ENCODE measurements around the gene TMEM175. TPM values are rescaled to one million over a fixed set of nuclear protein-coding genes. Genes with fewer than 3 reads are reported as not detected.

Gene TMEM175
- total RNA-seq, 2 experiments from 2014 or later, result 12.5 to 33.1 TPM

DNA sequence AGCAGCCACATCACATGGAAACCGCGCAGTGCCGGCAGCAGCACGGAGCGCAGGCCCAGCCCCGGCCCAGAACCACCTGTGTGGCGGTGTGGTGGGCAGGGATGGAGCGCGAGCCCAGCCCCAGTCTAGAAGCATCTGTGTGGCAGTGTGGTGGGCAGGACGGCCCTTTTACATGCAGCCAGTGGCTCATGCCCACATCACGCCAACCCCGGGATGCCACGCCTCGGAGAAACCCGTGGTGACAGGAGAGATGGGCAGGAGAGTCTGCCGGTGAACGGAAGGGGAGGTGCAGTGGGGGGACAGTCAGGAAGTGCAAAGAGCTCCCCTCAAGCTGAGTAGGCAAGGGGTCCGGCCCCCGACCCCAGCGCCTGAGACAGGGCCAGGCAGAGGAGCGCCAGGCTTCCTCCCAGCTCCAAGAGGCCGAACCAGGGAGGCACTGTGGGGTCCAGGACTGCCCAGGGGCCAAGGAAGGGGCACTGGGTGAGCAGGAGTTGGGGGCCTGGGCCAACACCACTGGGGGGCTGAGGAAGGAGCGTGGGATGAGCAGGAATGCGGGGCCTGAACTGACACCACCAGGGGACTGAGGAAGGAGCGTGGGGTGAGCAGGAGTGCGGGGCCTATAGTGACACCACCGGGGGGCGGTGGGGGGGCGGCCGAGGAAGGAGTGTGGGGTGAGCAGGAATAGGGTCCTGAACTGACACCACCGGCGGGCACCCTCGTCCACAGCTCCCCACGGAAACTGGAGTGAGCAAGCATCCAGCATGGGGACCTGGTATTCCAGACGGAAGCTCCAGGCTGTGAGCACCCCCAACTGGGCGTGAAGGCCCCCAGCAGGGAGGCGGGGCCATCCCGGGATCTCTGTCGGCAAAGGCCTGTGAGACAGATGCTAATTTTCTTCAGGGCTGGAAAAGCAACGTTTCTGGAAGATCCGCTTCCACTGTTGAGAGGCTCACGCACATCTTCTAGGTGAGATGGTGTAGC, 28.9 kb upstream of the TMEM175 start:
- no TSS peak for BruUV-seq (replicated peaks)

GRCh38 chr4:905485-906338, 26.5 kb upstream of the TMEM175 start:
- ChIA-PET CTCF (ENCODE audit: unreplicated experiment) (no interaction called here), POLR2A (no interaction called here)
- H3K27ac ChIP-seq (ENCODE audit: low read depth, low read length, poor library complexity, severe bottlenecking), result no peak overlapping the region
- no peaks in the 10 kb centered on the region for H4K20me1 ChIP-seq (ENCODE audit: insufficient read depth, low read length)
- intact Hi-C loops (cut with micrococcal nuclease; ENCODE audit: unreplicated experiment), result no loop called here
- H3K9me3 ChIP-seq (ENCODE audit: low read length), result 0 out of 2 replicates have a peak, but pooled peaks cover 4% of the 10 kb centered on the region
- H3K79me2 ChIP-seq (ENCODE audit: insufficient read depth, low read depth, low read length), result no peaks in the 10 kb centered on the region
- no peak overlapping the region for H3K4me3 ChIP-seq (ENCODE audit: low read depth, low read length, poor library complexity, severe bottlenecking)
- peaks cover 52% of the 10 kb centered on the region for H3K36me3 ChIP-seq (ENCODE audit: insufficient read depth, low read length)
- H3K4me2 ChIP-seq (ENCODE audit: low read length), result no peak overlapping the region
- no peak overlapping the region for H2AFZ ChIP-seq (ENCODE audit: low read length)
- no peaks in the 10 kb centered on the region for H3K9me2 ChIP-seq (ENCODE audit: insufficient read depth, low read length)
- H3K4me1 ChIP-seq (ENCODE audit: insufficient read depth, low read length, poor library complexity, severe bottlenecking), result no peaks in the 10 kb centered on the region
- TF ChIP-seq EZH2phosphoT487 (IDR thresholded peaks at IDR 0.05; ENCODE audit: borderline replicate concordance, low read depth, low read length), result no peak
- TF ChIP-seq CTCF (conservative IDR thresholded peaks at IDR 0.05; ENCODE audit: low read length), result no peak
- BruUV-seq (replicated peaks), result no TSS peak
- DNase-seq (ENCODE audit: low spot score), result no peak

More for the DNA sequence above, 28.9 kb upstream of the TMEM175 start:
- TF ChIP-seq EZH2phosphoT487 (IDR thresholded peaks at IDR 0.05; ENCODE audit: borderline replicate concordance, low read depth, low read length), result no peak
- TF ChIP-seq CTCF (conservative IDR thresholded peaks at IDR 0.05; ENCODE audit: low read length), result no peak
- peaks cover 46% of the 10 kb centered on the region for H3K36me3 ChIP-seq (ENCODE audit: insufficient read depth, low read length)
- CTCF ChIA-PET (ENCODE audit: unreplicated experiment), result no interaction called here
- H3K27ac ChIP-seq (ENCODE audit: low read depth, low read length, poor library complexity, severe bottlenecking), result no peak overlapping the region
- H3K9me3 ChIP-seq (ENCODE audit: low read length), result 0 out of 2 replicates have a peak, but pooled peaks cover 4% of the 10 kb centered on the region
- H3K9me2 ChIP-seq (ENCODE audit: insufficient read depth, low read length), result no peaks in the 10 kb centered on the region
- POLR2A ChIA-PET, result interaction anchor here (0.7 kb wide), 1 partner anchor 319 kb away, joined by 3 read pairs; no protein-coding TSS in a partner anchor
- no peak for DNase-seq (ENCODE audit: low spot score)
- intact Hi-C loops (cut with micrococcal nuclease; ENCODE audit: unreplicated experiment), result no loop called here
- H4K20me1 ChIP-seq (ENCODE audit: insufficient read depth, low read length), result no peaks in the 10 kb centered on the region
- H3K4me3 ChIP-seq (ENCODE audit: low read depth, low read length, poor library complexity, severe bottlenecking), result no peak overlapping the region
- no peaks in the 10 kb centered on the region for H3K4me1 ChIP-seq (ENCODE audit: insufficient read depth, low read length, poor library complexity, severe bottlenecking)
- no peak overlapping the region for H2AFZ ChIP-seq (ENCODE audit: low read length)
- no peaks in the 10 kb centered on the region for H3K79me2 ChIP-seq (ENCODE audit: insufficient read depth, low read depth, low read length)
- no peak overlapping the region for H3K4me2 ChIP-seq (ENCODE audit: low read length)

Measured in OCI-LY7 (cell line).